Measurements from ENCODE around the gene CCDC88B.

Gene CCDC88B

DNA sequence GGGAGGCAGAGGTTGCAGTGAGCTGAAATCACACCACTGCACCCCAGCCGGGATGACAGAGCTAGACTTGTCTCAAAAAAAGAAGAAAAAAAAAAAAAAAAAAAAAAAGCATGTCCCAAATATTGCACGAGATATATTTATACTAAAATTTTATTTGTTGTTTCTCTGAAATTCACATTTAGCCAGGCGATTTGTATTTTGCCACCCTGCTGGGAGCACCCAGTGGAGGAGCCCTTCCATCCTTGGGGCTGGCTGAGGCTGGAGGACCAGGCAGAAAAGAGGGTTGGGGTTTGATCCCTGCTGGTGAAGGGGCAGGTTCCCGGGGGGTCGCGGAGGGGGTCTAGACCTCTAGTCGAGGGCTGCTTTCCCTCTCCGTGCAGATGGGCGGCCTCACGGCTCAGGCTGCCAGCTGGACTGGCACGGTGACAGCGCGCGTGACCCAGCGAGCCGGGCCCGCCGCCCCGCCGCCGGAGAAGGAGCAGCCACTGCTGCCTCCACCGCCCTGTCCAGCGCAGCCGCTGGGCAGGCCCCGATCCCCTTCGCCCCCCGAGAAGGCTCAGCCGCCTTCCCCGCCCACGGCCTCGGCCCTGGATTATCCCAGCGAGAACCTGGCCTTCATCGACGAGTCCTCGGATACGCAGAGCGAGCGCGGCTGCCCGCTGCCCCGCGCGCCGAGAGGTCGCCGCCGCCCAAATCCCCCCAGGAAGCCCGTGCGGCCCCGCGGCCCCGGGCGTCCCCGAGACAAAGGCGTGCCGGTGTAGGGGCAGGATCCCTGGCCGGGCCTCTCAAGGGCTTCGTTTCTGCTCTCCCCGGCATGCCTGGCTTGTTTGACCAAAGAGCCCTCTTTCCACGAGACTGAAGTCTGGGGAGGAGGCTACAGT, 40.8 kb upstream of the CCDC88B start:
- H3K27ac Mint-ChIP-seq = no peak overlapping the region
- H3K9me3 Mint-ChIP-seq = no peaks in the 10 kb centered on the region
- peaks cover 14% of the 10 kb centered on the region for H3K4me1 Mint-ChIP-seq
- peak; percentile 52 for DNase-seq
- H3K27me3 Mint-ChIP-seq (ENCODE audit: low read depth, poor library complexity) = peaks cover 98% of the 10 kb centered on the region
- TF ChIP-seq, protein P1, sequence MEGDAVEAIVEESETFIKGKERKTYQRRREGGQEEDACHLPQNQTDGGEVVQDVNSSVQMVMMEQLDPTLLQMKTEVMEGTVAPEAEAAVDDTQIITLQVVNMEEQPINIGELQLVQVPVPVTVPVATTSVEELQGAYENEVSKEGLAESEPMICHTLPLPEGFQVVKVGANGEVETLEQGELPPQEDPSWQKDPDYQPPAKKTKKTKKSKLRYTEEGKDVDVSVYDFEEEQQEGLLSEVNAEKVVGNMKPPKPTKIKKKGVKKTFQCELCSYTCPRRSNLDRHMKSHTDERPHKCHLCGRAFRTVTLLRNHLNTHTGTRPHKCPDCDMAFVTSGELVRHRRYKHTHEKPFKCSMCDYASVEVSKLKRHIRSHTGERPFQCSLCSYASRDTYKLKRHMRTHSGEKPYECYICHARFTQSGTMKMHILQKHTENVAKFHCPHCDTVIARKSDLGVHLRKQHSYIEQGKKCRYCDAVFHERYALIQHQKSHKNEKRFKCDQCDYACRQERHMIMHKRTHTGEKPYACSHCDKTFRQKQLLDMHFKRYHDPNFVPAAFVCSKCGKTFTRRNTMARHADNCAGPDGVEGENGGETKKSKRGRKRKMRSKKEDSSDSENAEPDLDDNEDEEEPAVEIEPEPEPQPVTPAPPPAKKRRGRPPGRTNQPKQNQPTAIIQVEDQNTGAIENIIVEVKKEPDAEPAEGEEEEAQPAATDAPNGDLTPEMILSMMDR (IDR thresholded peaks at IDR 0.05) = no peak
- H3K4me3 Mint-ChIP-seq = peak overlapping the region; percentile 69
- no peaks in the 10 kb centered on the region for H3K36me3 Mint-ChIP-seq (ENCODE audit: low read depth)

DNA sequence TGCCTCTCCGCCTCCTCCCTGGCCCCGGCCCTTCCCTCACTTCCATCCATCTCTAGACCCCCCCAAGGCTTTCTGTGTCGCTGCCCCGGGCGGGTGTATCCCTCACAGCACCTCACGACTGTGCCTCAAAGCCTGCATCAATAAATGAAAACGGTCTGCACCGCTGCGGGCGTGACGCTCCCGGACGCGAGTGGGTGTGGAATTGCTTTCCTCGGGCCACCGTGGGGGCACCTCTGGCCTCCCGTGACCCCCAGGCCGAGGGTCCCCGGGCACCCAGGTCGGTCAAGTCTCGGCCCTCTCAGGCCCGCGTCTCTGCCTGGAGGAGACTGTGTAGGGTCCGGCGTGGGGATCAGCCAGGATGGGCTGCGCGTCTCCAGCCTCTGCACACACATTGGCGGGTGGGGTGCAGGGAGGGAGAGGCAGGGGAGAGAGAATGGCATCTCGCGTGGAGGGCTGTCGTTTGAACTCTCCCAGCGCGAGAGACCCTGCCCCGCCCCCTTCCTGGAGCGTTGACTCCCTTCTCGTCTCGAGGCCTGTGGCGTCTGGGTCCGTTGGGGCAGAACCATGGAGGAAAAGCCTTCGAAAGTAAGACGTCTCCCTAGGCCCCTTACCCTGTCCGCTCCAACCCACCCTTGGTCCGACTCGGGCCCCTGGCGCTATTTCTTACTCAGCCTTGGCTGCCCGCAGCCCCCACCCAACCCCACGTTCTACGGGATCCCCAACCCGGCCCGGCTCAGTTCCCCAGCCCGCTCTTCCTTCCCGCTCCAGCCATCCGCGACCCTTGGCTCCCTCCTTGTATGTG, 40.0 kb upstream of the CCDC88B start, which contains the start of gene CATSPERZ:
TSS of gene CATSPERZ (plus strand) at position 512 of the 802 bp plus-strand sequence. CDS start at position 565, 53 bp downstream.
- Mint-ChIP-seq H3K4me1 (peaks cover 17% of the 10 kb centered on the region), H3K27me3 (ENCODE audit: low read depth, poor library complexity) (peaks cover 92% of the 10 kb centered on the region), H3K9me3 (no peaks in the 10 kb centered on the region), H3K4me3 (peak within 1 kb of the TSS; percentile 69), H3K27ac (no peak within 1 kb of the TSS), H3K36me3 (ENCODE audit: low read depth) (no peaks in the 10 kb centered on the region)
- peak; percentile 43 for DNase-seq
- TF ChIP-seq, protein P1 (IDR thresholded peaks at IDR 0.05) = no peak

DNA sequence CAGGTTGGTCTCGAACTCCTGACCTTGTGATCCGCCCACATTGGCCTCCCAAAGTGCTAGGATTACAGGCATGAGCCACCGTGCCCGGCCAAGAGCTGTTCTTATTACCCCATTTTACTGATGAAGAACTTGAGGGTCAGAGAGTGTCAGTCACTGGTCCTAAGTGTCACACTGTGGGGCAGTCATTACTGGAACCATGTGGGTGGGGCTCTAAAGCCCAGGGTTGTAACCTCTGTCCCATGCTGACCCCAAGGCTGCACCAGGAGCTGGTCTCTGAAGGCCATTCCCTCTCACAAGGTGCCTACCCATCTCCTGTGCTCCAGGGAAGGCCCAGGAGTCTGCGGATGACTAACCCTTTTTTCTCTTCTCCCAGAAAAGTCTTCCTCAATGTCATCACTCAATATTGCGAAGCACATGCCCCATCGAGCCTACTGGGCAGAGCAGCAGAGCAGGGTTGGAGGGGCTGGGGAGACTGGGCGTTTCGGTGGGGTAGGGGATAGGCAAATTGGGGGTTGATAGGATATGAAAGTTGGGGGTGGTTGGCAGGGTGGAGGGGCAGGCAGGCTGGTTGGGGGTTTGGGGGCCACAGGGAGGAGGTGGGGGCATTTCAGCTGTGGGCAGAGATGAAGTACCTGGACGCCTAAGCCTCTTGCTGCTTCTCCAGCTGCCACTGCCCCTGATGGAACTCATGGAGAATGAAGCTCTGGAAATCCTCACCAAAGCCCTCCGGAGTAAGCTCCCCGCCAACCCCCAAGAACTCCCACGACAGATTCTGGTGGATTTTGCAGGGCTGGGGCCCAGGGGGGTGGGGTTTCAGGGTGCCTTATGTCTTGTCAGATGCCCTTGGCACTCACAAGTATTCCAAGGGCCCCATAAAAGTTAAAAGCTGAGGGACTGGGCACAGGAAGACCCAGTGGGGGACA, 36.6 kb upstream of the CCDC88B start:
- Mint-ChIP-seq H3K27me3 (ENCODE audit: low read depth, poor library complexity) (peaks cover 59% of the 10 kb centered on the region), H3K36me3 (ENCODE audit: low read depth) (peaks cover 5% of the 10 kb centered on the region), H3K4me3 (no peak overlapping the region), H3K4me1 (peaks cover 31% of the 10 kb centered on the region), H3K27ac (no peak overlapping the region), H3K9me3 (no peaks in the 10 kb centered on the region)
- DNase-seq = no peak
- TF ChIP-seq, protein P1 (IDR thresholded peaks at IDR 0.05) = no peak

DNA sequence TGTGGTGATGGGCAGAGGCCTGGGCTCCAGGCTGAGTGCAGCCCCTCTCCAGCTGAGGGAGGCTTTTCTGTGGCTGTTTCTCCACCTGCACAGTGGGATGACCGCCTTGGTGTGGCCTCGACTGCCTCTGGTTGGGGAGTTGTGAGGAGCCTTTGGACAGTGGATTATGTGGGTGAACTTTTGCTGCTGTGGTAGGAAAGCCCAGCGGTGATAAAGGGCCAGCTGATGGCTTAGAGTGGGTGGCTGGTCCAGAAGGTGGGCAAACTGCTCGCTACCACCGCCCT, 36.0 kb upstream of the CCDC88B start:
- Mint-ChIP-seq H3K27ac (no peak overlapping the region), H3K36me3 (ENCODE audit: low read depth) (peaks cover 5% of the 10 kb centered on the region), H3K4me1 (peaks cover 31% of the 10 kb centered on the region), H3K27me3 (ENCODE audit: low read depth, poor library complexity) (peaks cover 53% of the 10 kb centered on the region), H3K9me3 (no peaks in the 10 kb centered on the region), H3K4me3 (peak overlapping the region; percentile 86)
- TF ChIP-seq, protein P1 (IDR thresholded peaks at IDR 0.05) = no peak
- no peak for DNase-seq

DNA sequence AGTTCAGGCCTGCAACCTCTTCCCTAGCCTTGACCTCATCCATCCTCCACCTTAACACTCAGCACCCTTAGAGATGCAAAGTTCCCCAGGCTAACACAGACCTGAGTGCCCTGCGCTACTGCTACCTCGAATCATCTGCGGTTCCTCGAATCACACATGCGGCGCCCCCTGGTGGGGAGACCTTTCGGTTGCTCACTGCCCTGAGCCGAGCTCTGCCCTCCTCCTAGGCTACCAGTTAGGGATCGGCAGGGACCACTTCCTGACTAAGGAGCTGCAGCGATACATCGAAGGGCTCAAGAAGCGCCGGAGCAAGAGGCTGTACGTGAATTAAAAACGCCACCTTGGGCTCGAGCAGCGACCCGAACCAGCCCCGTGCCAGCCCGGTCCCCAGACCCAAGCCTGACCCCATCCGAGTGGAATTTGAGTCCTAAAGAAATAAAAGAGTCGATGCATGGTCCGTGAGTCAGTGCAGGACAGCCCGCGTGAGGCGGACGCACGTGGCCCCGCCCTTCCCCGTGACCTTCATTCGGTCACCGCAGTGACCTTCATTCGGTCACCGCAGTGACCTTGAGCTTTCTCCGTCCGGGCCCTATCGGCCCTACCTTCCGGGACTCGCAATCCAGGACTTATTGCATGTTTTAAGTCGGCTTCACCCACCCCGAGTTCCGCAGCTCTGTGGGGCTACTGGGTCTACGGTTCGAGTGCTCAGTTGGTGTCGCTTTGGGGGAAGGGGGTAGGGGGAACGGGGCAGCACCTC, 35.5 kb upstream of the CCDC88B start:
- H3K27me3 Mint-ChIP-seq (ENCODE audit: low read depth, poor library complexity) = peaks cover 48% of the 10 kb centered on the region
- H3K9me3 Mint-ChIP-seq = no peaks in the 10 kb centered on the region
- DNase-seq = peak; percentile 97
- peak overlapping the region; percentile 90 for H3K27ac Mint-ChIP-seq
- H3K36me3 Mint-ChIP-seq (ENCODE audit: low read depth) = peaks cover 5% of the 10 kb centered on the region
- peaks cover 31% of the 10 kb centered on the region for H3K4me1 Mint-ChIP-seq
- peak overlapping the region; percentile 86 for H3K4me3 Mint-ChIP-seq
- TF ChIP-seq, protein P1 (IDR thresholded peaks at IDR 0.05) = peak; percentile 80

All from nephron progenitor cell (in vitro differentiated cells).